ENCODE measurements around the gene ZNF784. TPM values are rescaled to one million over a fixed set of nuclear protein-coding genes. Genes with fewer than 3 reads are reported as not detected.

Gene ZNF784
- total RNA-seq, 4 donors from 2014 or later, result 5.7 to 10.3 (median 8.3) TPM

- TF ChIP-seq POLR2A (IDR thresholded peaks at IDR 0.05) (no peak), CTCF (IDR thresholded peaks at IDR 0.05) (no peak)
- intact Hi-C loops (cut with DNase I; ENCODE audit: low total_unique reads), result no loop called here
Measured at GRCh38 chr19:55650126-55650557, 25.8 kb upstream of the ZNF784 start.

GRCh38 chr19:55649268-55650125 is 25.1 kb upstream of the ZNF784 start:
- TF ChIP-seq CTCF (IDR thresholded peaks at IDR 0.05) (no peak), POLR2A (IDR thresholded peaks at IDR 0.05) (no peak)
- 71 to 90% methylated on average over 7 to 16 of the region's 17 CpGs for WGBS, 2 donors
- intact Hi-C loops (cut with DNase I; ENCODE audit: low total_unique reads), result no loop called here
- DNase-seq (ENCODE audit: low spot score in 2 of 2), result no peak
- no peak overlapping the region for H3K4me3 ChIP-seq (ENCODE audit: low read depth, poor library complexity, severe bottlenecking)

More at GRCh38 chr19:55650126-55650557, 25.8 kb upstream of the ZNF784 start:
- H3K4me3 ChIP-seq (ENCODE audit: low read depth, poor library complexity, severe bottlenecking), result no peak overlapping the region
- 83 to 85% methylated on average over 4 of the region's 4 CpGs for WGBS, 2 donors
- no peak for DNase-seq (ENCODE audit: low spot score in 2 of 2)

DNA sequence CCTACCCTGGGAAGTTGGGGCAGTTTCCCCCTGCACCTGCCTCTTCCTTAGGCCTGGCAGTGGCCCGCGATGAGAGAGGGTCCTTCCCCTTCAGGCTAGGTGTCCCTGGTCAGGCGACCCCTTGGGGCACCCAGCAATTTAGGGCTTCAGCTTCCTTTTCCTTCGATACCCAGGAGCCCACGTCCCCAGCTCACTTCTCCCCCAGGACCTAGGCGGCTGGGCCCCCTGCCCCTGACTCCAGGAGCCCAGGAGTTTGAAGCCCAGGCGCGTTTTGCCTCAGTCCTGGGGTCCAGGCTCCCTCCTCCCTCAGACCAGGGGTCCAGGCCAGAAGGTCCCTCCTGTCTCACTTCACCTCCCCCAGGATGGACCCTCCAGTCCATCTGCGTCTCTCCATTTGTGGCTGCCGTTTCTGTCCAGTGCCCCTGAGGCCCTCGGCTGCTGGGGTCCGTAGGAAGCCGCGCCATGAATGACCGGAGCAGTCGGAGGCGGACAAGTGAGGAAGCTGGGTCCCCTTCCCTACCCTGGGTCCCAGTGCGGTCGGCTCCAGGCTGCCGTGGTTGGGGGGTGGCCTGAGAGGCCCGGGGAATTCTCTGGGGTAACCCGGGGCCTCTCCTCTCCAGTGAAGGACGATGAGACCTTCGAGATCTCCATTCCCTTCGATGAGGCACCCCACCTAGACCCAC is 24.4 kb upstream of the ZNF784 start:
- peak overlapping the region; percentile 64 for H3K4me3 ChIP-seq (ENCODE audit: low read depth, poor library complexity, severe bottlenecking)
- 26 to 40% methylated on average over 18 to 25 of the region's 25 CpGs for WGBS, 2 donors
- TF ChIP-seq CTCF (IDR thresholded peaks at IDR 0.05) (no peak), POLR2A (IDR thresholded peaks at IDR 0.05) (no peak)
- no peak for DNase-seq (ENCODE audit: low spot score in 2 of 2)
- intact Hi-C loops (cut with DNase I; ENCODE audit: low total_unique reads), result no loop called here

DNA sequence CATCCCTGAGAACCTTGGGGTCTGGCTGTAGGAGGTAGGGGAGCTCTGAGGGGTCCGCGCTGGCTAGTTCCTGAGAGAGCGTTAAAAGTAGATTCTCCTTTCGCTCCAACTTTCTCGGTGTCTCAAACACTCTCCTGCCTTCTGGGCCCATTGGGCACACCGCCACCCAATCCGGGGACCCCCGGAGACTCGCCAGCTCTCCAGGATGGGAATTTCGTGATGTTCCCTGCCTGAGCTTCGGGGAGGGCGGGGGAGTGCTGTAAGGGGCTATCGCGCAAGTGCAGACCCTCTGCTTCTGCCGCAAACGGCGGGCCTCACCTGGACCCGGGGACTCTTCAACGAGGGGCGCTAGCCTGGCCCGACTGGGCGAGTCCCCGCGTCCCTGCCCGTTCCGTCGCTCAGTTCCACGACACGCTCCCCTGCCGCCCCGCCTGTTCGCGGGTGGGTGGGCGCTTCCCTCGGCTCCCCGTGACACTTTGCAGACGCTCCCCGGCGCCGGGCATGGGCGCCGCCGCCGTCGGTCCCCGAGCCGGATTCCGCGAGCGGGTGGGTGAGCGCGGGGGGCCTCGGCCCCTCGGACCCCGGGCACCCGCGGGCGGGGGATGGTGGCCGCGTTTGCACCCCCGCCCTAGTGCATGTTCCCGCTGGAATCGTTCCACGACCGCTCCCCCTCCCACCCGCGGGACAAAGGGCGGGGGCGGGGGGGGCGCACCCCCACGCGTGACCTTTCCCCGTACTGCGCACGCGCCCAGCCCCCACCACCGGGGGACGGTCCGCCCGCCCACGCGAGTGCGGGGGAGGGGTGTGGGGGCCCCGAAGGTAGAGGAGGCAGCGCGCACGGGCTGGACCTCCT is 23.6 kb upstream of the ZNF784 start, which contains the start of gene CCDC106:
Gene CCDC106 (plus strand): TSS at position 481 of the 853 bp plus-strand sequence. CDS start 835 bp downstream, outside the sequence.
- peak within 1 kb of the TSS; percentile 64 for H3K4me3 ChIP-seq (ENCODE audit: low read depth, poor library complexity, severe bottlenecking)
- no peak for TF ChIP-seq CTCF (IDR thresholded peaks at IDR 0.05)
- no peak for TF ChIP-seq POLR2A (IDR thresholded peaks at IDR 0.05)
- 1 to 4% methylated on average over 20 to 36 of the region's 87 CpGs for WGBS, 2 donors
- no peak for DNase-seq (ENCODE audit: low spot score in 2 of 2)
- intact Hi-C loops (cut with DNase I; ENCODE audit: low total_unique reads), result no loop called here

DNA sequence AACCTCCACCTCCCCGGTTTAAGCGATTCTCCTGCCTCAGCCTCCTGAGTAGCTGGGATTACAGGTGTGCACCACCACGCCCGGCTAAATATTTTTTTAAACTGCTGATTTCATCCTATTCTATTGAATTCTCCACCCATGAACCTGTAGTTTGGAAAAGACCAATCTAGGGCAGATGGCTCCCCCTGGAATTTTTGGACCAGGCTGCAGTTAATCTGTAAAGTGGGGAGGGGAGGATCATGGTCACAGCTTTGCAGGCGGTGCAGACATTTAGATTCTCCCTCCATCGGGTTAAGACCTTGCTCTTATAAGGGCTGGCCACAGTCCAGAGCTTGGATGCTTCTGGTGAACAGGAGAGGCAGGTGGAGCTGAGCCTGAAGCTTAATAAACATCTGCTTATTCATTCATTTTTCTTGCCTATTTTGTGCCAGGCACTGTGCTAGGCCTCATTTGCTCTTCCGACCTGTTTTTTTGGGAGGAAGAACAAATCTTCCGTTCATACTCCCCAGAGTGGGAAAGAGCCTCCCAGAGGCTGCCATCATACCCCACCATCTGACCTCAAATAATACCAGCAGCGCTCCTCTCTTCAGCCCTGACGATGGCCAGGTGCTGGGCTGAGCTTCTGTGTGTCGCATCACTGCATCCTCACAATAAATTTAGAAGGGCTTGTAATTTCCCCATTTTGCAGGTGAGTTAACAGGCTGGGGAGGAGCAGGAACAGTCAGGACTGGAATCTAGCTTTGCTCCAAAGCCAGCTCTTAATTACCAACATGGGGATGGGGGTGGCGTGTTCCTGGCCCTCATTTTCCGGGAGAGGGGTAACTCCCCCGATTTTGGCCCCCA is 22.7 kb upstream of the ZNF784 start:
- DNase-seq (ENCODE audit: low spot score in 2 of 2), result no peak
- intact Hi-C loops (cut with DNase I; ENCODE audit: low total_unique reads), result no loop called here
- no peak overlapping the region for H3K4me3 ChIP-seq (ENCODE audit: low read depth, poor library complexity, severe bottlenecking)
- WGBS, 2 donors, result 37 to 41% methylated on average over 14 of the region's 14 CpGs
- TF ChIP-seq POLR2A (IDR thresholded peaks at IDR 0.05) (no peak), CTCF (IDR thresholded peaks at IDR 0.05) (no peak)

Measured in lower leg skin (tissue), 4 donors.